HuH-7.5 (cell line): Measurements from ENCODE around the gene TMTC4.
"Not testable (repeated sequence)": the region's sequence is repeated elsewhere in the genome, so short reads cannot be mapped to it uniquely, and the experiment has no call there.

Experiments
- DNase-seq: peaks from one replicate; pipeline ENCODE4 v3.0.0; 2011; ENCODE audit warnings: low spot score

TMTC4 gene

DNA sequence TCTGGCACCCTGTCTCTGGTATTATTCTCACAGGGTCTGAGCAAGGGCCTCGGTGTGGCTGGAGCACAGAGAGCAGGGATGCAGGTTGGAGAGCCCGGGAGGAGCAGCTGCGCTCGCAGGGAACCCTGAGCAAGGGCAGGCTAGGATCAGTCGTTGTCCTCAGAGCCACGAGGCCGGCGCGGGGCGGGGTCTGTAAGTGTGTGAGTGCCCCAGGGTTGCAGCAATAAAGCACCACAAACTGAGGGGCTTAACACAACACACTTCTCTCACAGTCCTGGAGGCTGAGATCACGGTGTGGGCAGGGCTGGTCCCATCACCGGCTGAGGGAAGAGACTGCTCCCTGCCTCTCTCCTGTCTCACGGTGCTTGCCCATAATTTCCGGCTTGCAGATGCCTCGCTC is 47.5 kb downstream of the TMTC4 start:
- no peak for DNase-seq

DNA sequence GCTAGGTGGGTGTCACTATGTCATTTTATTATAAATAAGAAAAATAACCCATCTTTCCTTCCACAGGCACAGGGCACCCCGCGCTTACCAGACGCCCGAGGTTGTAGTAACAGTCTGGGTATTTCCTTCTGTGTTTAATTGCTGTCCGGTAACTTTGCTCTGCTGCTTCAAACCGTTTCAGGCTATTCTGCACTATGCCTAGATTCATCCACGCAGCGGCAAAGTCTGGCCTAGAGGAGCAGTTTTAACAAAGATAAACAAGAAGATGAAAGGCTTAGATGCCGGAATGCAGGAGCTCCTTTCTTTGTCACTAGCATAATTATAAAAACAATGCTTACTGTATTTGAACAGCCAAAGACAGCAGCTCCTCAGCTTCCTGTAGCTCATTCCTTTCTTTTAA is 49.1 kb downstream of the TMTC4 start:
- DNase-seq = no peak

DNA sequence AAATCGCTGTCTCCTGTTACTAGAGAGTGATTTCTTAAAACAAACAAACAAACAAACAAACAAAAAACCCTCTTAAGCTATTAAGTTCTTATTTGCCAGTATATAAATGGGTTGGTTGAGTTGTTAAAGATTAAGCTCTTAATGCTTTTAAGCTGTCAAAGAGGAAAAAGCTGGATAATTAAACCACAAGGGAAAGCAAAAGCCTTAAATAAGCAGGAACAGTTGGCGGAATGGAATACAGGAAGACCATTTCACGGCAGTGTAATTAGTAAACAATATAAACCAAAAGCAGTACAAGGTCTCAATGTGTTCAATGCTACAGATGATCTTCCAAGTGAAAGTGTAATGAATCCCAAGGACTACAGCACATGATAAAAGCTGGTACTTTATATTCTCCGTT is 53.8 kb downstream of the TMTC4 start:
- DNase-seq = no peak

DNA sequence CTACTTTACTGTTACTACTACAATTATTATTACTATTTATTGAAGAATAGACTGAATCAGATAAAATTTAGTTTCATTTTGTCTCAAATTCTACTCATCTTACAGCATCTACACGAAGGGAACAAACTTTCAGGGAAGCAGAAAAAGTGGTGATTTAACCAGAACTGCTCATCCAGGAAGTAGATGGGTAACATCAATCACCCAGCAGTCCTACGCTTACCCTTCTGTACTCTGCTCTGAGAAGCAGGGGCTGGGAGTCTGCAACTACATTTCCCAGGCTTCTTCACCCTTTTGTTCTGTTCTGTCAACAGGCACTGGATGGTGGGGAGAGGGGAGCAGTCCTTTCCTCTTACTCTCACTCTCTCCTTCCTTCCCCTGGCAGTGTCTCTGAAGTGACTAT is 54.7 kb downstream of the TMTC4 start:
- DNase-seq = no peak

DNA sequence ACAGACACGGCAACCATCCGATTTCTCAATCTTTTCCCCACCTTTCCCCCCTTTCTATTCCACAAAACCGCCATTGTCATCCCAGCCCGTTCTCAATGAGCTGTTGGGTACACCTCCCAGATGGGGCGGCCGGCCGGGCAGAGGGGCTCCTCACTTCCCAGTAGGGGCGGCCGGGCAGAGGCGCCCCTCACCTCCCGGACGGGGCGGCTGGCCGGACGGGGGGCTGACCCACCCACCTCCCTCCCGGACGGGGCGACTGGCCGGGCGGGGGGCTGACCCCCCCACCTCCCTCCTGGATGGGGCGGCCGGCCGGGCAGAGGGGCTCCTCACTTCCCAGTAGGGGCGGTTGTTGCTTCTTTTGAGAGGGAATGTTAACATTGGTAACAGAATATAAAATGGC is 55.7 kb downstream of the TMTC4 start:
- DNase-seq = not testable (repeated sequence)

DNA sequence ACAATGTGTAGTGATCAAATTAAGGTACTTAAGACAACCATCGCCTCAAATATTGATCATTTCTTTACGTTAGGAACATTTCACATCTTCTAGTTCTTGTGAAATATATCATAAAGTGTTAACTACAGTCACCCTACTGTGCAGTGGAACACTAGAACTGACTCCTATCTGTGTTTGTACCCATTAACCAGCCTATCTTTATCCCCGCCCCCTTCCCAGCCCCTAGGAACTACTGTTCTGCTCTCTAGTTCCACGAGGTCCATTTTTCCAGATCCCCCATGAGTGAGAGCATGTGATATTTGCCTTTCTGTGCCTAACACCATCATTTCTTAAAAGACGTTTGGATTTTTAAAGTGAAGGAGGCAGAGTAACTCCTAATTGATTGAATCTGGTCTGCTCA is 61.6 kb downstream of the TMTC4 start:
- DNase-seq = no peak

DNA sequence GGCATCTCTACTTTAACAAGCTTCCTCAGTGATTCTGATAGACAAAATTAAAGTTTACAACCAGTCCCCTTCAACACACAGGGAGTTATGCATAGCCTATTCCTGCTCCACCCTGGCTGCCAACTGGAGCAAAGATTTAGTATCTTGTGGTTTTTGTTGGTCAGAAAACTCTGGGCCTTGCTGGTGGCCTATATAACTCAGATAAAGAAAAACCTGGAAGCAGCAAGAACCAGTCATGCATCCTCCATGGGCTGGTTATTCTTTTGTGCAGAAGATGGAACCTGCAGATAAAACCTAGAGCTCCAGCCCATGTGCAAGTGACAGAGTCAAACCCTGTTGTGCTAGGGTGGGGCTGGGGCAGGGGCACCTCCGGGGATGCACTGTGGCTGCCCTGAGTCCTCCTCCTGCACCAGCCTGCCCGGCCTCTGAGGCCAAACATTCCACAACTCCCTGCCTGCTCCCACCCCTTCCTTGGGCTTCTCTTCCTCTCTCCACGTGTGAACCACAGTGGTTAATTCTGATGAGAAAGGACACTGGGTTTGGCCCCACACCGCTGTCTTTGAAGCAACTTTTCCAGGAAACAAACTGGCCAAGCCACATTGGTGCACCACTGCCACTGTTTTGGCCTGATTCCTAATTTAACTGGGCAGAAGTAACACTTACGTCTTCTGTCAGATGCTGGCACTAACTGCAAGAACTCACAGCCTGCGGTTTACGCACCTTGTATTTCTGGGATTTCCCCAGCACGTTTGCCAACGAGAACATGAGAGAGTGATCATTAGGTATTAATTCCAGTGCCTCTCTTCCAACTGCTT is 62.7 kb downstream of the TMTC4 start:
- DNase-seq = no peak

DNA sequence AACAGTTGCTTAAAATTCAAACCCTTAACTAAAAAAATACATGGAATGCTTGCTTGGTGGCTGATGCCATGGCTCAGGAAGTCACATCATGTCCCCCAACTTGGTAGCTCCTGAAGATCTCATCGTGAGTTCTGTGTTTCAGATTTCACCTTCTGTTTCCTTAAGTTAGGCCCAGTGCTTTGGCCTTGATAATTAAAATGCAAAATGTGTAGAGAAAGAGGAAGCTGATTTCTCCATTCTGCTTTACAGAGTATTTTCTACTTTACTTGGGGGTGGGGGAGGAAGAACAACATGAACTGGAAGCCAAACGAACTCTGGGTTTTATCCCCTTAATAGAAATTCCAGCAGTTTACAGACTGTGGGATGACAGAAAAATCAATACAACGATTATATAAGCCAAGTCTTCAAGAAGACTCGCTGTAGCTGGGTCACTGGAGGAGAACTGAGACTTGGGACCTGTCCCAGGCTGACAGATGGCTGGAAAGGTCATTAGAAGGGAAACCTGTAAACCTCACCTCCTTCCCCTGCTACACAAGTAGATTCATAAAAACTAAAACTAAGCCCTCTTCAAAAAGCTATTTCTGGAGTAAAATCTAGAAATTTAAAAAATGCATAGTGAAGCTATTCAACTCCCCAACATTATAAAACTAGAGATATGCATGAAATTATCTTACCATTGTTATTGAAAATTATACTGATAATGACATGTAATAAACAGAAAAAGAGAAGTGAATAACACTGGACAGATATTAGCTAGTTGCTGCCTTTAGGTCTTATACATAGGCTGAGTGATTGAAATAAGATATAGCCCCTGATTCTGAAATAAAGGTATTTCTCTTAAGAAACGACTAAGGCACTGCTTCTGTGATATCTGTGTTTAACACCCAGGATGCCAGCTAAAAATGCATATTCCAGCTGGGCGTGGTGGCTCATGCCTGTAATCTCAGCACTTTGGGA is 63.9 kb downstream of the TMTC4 start:
- no peak for DNase-seq

DNA sequence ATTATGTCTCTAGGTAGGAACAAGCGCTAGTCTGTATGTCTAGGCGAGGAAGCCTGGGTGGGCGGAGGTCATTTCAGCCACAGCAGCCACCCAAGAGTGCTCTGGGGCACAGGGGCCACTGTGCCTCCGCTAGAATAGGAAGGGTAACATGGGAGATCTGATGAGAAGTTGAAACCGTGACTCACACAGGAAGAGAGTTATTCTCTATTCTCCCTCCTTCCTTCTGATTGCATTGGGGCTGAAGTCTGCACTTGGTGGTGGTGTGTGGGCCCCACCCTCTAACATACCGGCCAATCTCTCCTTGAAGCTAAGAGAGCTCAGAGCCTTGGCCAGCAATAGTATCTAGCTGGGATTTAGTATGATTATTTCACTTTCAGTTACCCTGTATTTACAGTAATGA is 65.7 kb downstream of the TMTC4 start:
- DNase-seq = no peak

DNA sequence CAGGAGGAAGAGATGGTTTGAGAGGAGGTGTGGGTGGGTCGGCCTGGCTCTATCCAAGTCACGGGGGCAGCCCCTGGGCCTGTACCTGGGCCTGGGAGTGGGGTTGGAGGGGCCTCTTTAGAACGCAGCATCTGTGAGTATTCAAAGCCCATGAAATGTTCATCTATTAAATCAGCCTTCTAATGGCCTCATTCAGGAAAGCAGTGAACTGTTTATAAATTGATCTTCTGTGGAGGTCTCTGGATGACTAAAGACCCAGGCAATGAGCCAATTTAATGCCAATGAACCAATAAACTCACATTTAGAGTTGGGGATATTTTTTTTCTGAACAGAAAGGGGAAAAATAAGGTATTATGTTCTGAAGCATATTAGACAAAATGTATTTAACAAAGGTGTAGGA is 66.1 kb downstream of the TMTC4 start:
- DNase-seq = no peak

DNA sequence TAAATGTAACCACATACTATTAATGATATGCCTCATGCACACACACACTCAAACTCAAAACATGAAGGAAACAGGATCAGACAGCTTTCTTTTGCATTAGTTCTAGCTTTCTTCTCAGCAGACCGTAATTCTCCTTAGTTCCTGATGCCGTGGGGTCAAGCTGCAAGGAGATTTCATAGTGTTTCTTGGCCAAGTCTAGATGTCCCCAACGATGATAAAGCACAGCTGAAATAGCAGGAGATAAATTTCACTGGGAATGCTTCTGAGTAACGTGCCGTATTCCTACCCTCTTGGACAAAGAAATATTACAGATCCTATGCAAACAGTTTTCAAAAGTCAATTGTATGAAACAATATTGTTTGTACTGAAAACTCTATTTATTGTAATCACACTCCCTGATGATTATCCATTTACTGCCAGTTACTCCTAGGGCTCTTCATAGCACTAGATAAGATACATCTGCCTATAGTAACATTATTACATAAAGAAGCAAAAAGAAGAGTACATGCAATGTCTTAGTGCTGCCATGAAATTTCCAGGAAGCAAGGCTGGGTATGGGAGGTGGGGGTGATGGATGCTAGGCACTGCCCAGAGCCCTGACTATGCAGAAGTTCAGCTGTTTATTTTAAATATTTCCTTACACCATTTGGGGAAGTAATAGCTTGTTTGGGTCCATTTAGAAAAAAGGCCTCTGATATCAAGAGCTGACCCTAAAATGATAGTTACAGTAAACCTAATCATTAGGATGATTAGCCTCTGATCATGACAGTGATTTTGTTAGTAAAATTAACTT is 69.5 kb downstream of the TMTC4 start:
- no peak for DNase-seq

DNA sequence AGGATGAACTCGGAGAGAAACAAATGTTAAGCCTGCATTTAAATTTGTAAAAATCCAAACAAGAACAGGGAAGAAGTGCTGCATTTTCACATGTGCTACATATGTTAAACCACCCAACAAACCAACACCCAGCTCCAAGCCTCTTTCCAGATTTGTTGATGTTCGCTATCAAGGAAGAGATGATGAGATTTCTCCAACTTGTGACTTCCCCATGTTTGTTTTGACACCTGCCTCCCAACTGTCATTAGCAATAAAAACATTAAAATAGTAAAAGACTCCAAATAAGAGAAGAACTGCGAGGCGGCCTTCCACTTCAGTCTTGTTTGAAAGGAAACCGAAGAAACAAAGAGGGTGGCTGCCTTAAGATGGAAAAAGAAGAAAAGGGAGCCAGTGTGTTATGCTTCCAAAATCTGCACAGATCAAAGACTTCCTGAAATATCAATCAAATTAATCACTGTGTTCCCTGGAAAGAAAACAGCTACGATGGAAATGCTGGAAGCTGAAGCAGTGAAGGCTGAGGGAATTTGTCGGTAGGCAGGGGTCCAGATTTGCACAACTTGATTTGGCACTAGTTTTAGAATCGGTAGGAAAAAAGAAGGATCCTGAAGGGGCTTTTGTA is 72.0 kb downstream of the TMTC4 start:
- DNase-seq = no peak

DNA sequence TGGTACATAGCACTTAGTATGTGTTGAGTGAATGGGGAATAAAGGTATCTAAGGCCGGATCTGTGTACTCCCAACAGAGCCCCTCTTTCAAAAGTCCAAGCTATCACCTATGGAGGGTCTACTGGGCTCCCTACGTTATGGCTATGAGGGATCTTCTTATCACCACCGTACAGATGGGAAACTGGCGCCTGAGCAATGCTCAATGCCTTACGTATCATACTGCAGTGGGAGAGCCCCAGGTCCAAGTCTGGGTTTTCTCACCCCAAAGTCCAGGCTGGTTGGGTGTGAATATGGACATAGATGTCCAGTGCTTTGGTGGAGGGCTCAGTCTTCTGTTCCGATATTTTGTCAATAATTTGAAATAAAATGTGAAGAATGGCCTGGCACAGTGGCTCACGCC is 72.9 kb downstream of the TMTC4 start:
- DNase-seq = no peak

DNA sequence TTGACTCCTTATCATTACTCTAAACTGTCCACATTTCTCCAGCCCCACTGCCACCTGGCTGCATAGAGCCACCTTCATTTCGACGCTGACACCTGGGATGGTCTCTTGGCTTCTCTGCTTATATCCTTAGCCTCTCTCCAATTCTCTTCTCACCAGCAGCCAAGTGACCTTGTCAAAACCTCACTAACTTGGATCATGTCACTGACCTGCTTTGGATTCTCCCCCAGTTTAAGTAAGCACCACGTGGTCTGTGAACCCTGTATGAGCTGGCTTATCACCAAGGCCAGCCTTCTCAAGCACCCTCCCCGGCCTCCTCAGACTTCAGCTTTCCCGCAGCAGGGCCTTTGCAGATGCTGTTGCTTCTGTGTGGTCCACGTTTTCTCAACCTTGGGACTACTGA is 73.7 kb downstream of the TMTC4 start:
- DNase-seq = no peak

DNA sequence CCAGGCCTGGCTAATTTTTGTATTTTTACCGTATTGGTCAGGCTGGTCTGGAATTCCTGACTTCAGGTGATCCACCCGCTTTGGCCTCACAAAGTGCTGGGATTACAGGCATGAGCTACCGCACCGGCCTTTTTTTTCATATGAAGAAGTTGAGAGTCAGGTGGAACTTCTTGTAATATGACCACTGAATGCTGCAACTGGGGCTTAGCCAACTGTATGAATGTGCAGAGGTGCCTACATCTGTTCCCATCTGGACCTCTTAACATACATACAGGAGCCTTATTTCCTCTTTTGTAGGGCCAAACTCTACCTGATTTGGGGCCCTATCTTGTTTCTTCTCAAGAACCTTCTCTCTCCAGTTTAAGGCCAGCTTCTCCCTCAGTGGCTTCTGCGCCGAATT is 74.1 kb downstream of the TMTC4 start:
- DNase-seq = no peak

DNA sequence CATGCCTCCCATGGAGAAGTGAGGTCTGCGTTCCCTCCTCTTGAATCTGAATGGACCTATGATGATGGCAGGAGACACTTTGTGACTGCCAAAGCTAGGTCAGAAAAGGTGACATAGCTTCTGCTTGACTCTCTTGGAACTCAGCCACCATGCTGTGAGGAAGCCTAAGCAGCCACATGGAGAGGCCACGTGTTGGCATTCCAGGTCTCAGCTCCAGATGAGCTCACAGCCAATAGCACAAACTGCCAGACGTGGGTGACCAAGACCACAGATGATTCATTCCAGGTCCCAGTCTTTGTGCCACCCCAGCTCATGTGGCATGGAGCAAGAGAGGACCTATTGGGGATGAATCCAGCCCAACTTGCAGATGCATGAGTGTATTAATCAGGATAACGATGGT is 77.3 kb downstream of the TMTC4 start:
- no peak for DNase-seq

DNA sequence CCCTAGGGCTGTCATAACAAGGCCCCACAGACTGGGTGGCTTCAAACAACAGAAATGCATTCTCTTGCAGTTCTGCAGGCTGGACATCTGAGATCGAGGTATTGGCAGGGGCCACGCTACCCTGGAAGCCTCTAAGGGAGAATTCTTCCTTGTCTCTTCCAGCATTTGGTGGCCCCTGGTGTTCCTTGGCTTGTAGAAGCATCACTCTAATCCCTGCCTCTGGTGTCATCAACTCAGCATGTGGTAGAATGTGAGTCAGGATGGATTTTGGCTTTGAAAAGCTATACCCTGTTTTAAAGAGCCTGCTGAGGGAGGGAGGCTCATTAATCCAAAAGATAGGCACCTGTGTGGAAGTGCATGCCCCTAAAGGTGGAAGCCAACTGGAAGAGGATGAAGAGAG is 78.1 kb downstream of the TMTC4 start:
- DNase-seq = no peak

DNA sequence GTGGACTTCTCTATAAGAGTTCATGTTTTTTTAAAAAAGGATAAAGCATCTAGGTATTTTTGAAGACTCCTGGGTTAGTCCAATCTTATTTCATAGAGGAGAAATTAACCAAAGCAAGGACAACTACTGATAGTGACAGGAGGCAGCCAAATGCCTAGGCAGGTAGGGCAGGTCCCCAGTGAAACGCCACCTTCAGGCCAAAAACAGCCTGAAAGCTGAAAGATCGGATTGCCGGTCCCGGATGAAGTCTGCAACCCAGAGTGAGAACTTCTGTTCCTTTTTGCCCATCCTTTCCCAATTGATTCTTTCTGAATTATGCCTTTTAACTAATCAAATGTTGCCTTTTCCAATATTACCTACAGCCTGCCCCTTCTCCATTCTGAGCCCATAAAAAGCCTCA is 79.9 kb downstream of the TMTC4 start:
- DNase-seq = no peak

DNA sequence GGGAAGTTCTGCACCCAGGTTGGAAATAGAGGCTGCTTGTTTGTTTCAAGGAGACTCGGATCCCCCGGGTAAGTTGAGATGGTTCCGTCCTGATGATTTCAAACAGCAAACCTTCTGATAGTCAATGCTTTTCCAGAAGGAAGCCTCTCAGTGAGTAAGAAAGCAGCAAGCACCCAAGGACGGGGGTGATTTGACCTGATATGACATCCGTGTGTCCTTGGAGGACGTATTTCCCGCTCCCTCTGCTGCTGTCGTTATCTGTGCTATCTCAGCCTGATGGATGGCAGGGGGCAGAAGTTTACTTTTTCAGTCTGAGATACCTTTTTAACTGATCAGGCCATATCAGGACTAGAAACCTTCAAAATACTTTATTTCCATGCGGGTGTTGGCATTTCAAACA is 80.3 kb downstream of the TMTC4 start:
- DNase-seq = no peak

DNA sequence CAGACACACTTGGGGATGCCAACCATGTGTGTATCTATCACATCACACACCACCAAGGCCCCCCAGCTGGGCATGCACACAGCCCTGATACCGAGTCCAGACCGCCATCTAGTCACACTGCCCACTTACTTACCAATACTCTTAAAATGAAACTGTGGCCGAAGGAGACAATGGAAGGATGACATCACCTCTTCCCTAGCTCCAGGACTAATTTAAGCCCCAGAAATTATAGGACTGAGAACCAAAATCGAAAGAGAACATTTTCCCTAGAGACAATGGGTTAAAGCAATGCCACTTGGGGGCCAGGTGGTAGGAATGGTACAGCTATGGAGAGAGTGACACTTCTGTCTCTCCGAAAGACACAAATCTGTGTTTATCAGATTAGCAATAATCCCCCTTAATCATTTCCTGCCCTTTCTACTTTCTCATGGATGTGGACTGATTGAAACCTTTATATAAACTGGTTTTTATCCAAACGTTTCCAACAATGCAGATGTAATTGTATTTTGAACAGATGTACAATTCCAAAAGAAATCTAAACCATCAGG is 85.3 kb downstream of the TMTC4 start:
- no peak for DNase-seq

DNA sequence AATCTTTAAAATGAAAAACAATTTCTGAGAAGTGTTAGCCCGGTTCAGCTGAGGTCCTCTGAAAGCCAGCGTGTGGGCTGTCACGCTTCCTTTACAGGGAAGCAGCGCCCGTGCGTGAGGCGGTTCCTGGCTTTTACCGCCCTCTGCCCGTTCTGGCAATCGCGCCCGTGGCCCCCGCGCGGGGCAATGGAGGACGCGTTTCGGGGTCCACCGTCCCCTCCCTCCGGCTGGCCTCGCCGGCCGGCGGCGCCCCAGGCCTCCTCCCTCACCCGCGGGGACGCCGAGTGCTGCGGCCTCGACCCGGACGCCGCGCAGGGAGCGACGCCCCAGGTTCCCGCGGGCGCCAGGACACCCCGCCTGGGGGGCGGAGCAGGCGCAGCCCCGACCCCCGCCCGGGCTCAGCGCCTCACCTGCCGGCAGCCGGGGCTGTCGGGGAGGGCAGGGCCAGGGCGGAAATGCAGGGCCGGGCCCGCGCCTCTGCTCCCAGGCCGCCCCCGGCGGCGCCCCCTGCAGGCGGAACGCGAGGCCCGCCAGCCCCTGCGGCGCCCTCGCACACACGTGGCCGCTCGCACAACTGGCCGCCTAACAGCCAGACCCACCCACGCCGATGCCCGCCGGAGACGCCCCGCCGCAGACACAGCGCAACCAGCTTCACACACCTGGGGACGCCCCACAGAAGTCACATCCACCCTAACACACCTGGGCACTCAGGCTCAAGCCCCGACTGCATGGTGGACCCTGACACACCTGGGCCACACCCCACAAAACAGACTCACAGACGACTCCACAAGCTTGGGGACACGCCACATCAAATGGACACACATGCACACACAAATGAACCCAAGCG is 86.0 kb downstream of the TMTC4 start, which contains the start of gene GGACT:
GGACT (minus strand) TSS at position 459 of the 847 bp plus-strand sequence. CDS start 56,198 bp downstream, outside the sequence.
- peak; percentile 66 for DNase-seq
